ENCODE results near the gene ADAMTS17. TPM values are rescaled to one million over a fixed set of nuclear protein-coding genes. Genes with fewer than 3 reads are reported as not detected.

The ADAMTS17 gene
- total RNA-seq, 1 donor from 2014 or later = 12.4 TPM

DNA sequence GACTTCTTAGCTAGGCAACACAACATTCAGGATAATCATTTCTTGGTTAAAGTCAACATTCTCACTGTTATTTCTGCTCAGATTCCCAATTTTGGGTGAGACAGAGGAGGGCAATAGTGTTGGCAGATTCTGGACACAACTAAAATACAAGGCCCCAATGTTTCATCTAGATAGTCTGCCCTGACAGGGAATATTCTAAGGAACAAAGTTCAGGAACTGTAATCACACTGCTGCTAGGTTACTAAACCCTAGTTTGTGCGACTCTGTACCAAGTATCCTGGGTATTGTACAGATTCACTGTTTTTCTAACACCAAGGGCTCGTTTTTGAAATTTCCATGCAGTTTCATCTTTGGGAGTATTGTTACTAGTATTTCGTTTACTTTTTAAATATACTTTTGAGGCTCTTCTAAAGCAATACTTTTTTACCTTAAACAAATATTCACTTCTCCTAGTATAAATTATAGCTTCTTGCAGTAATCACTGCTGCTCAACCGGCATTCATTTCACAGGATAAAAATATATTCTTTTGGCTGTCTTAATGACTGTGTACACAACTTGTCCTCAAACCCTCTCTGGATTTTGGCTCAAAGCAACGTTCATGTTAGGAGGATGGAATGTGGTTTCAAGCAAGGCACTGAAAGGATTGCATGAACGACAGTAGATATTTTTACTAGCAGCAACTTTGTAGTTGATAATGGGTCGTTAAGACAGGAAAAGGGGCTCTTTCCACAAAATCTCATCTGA, 167.4 kb downstream of the ADAMTS17 start:
- no peak for DNase-seq

DNA sequence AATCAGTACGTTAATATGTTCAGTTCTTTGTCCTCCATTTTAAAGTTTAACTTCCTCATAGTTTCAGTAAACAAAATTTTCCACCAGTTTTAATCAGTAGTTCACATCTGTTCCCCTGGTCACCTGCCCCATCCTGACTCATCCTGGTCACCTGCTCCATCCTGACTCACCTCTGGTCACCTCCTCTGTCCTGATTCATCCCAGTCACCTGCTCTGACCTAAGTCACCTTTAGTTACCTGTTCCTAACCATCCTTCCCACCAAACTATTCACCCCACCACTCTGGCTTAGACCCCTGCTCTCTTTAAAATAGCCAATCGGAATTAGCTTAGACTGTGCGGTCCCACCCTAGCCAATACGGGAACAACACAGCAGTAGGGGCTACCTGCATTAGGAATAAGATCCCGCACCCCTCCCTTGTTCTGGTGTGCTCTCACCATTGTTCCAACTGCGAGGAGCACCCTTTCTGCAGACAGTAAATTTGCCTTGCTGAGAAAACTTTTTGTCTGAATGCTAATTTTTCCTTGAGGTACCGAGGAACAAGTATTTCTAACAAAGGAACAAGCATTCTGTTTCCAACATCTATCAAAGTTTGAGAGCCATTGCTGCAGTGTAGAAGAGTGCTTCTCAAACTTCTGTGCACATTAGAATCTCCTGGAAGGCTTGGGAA, 169.3 kb downstream of the ADAMTS17 start:
- DNase-seq = no peak

DNA sequence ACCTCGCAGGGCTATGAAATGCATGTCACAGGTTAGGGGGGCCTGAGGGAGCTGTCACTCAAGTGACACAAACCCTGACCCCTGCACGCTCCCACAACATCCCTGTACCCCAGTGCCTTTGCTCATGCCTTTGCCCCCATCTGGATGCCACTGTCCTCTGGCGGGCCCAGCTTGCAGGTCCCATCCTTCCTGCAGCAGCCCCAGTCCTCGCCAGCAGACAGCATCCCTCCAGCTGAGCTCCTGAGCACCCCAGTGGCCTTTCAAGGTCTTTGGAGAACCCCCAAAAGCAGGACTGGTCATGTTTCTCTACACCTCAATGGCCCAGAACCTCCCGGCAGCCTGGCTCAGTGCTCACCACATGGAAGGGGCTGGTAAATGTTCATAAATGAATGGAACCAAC, 170.4 kb downstream of the ADAMTS17 start:
- no peak for DNase-seq

DNA sequence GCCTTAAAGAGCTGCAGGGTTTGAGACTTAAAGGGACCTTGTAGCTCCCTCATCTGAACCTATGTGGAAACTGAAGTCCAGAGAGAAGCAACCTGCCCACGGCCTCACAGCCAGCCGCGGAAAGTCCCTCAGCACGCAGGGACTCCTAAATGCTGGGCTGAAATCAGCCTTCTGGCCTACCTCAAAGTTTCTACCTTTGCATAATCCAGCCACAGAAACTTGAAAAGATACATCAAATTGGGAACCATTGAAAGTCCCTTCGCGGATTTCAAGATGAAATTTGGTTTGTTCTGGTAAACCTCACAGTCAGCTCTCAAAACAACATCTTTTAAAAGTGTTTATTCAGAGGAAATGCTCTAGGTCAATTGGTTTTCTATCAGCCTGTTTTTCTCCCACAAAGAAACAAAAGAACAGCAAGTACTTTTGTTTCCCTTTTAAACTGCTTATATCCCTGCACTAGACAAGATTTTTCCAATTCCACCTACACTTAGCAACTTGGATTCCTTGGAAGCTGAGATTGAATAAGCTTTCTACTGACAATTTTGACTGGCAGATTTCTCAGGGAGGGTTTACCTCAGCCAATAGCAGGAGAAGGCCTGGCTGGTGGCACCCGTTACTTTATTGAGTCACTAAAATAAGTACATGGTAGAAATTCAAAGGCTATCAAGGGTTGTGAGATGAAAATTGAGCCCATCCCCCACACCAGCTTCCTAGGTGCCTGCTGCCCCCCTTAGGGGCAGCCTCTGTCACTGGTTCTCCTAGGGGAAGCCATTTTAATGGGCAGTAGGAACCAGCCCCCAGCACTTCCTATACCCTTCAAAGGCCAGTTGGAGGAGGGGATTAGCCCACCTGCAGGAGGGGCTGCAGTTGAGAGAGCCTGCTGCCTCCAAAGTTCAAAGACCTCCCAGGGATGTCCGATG, 171.2 kb downstream of the ADAMTS17 start:
- peak; percentile 53 for DNase-seq

DNA sequence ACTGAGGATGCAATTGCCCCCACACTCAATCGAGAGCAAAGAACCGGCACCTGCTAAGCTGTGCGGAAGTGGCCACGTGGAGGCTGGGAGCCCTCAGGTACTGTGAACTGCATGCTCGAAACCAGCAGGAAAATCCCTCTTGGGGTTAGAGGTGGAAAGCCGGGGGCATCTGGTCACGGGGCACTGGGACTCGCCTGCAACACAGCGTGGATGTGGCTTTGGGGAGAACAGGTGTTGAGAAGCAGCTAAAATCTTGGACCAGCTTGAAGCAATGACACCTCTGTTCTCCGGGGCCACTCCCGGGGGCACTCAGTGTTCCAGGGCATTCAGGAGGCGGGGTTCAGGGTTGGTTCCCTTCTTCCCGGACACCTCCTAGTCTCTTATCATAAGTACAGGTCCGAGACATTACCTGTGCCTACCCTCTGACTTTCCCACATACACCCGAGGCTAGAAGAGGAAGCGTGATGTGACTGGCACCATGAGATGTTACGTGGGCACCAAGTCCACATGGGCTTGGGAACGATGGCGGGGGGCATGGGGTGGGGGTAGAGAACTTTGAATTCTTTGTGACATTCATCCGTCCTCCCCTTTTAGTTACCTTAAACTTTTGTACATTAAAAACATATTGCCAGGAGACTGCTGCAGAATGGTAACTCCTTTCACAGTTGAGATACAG, 172.0 kb downstream of the ADAMTS17 start:
- no peak for DNase-seq

DNA sequence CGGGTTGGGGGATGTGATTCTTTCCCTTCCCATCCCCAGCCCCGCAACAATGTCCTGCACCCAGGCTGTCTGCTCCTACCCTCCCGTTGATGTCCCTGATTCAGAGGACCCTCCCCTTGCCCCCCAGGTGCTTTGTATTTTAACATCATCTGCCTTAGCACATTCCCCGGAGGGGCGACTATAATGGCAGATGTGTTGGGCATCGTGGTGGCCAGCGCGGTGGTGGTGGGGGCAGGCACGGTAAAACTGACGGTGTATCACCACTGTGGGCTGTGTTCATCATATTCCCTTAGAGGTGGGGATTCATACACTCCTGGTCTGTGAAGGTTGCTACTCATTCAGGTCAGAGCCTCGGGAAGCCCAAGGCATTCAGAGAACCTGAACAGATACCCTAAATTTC, 173.0 kb downstream of the ADAMTS17 start:
- DNase-seq = no peak

DNA sequence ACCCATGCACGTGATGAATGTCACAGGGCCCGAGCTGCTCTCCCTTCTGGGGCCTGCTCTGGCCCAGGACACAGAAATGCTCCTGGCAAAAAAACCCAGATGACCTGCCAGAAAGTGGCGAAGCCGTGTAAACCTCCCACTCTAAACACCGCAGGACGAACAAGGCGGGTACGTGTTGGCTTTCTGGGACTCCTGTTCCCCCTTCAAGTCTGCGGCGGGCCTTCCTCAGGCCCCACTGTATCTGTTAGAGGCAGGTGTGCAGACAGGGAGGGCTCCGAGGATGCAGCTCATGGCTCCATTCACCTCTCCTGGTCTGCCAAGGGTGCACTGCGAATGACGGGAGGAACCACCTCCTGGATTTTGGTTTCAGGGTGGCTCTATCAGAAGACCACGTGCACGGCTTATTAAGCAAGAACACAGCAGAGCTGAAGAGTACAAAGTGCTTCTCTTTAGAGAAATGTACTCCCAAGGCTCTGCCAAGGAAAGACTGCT, 173.8 kb downstream of the ADAMTS17 start:
- no peak for DNase-seq

DNA sequence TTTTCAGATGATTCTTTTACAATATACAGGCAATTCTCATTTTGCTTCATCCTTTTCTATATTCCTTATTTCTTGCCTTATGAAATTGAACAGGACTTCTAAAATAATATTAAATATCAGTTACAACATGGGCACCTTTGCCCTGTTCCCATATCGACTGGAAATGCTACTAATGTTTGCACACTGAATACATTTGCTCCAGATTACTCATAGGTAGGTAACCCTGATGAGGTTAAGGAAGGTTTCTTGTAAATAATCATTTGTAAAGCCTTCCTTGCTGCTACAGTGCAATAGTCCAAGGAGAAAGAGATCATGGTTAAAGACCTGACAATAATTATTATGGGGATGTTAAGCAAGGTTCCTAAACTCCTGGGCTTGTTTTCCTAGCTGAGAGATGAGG, 175.5 kb downstream of the ADAMTS17 start:
- DNase-seq = no peak

DNA sequence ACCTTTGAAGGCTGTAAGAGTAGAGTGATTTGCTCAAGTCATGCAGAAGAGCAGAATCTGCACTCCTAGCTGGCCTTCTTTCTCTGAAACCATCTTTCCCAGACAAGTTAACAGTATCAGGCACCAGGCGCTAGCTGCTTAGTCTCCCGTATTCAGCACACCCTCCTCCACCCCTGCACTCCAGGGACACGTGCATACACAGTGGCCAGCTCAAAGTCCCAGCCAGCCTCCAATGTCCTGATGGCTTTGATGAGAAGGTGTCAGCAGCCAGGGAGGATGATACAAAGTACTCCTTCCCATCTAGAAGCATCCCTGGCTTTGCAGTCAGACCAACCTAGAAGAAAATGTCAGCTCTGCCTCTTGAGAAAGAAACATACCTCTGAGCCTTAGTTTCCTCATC, 177.8 kb downstream of the ADAMTS17 start:
- no peak for DNase-seq

DNA sequence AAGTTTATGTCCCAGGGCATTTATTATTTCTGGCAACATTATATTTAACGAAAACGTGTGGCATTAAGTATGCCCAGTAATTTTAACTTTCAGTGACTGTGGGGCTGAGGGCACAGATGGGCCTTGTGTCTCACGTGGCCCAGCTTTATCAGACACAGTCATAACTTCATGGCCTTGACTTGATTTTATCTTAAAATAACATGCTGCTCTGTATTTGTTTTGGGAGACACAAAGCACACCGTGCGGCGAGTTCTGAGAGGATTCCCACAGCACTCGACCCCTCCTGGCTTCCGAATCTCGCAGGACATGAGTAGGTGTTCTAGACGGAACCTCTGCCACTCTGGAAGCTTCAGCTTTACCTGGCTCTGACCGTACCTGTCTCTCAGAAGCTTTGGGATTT, 180.8 kb downstream of the ADAMTS17 start:
- no peak for DNase-seq

DNA sequence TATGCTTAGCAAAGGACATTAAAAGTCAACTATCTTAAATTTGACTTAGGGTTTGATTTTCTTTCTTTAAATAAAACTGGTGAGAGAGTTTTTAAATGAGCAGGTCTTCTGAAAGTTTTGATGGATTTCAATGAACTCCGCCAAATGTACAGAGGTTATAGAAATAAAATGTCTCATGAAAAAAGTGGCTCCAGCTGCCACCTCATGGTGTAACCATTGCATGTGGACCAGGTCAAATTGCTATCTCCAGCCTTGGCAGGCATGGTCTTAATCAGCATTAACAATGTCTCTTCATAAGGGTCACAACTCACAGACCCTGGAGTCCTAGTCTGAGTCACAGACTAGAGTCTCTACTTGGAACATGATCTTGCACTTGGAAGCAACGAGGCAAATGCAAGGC, 182.3 kb downstream of the ADAMTS17 start:
- no peak for DNase-seq

DNA sequence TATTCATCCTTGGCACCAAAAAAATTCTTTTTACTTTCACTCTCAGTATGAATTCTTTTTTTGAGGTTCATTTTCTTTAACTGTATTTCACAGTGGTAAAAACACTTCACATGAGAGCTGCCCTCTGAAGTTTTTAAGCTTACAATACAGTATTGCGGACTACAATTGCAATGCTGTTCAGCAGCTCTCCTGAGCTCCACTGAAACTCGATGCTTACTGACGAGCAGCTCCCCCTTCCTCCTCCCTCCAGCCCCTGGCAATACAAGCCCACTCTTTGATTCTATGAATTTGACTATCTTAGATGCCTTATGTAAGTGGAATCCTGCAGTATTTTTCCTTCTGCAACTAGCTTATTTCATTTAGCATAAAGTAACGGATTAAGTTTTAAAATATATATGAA, 183.4 kb downstream of the ADAMTS17 start:
- peak; percentile 41 for DNase-seq

DNA sequence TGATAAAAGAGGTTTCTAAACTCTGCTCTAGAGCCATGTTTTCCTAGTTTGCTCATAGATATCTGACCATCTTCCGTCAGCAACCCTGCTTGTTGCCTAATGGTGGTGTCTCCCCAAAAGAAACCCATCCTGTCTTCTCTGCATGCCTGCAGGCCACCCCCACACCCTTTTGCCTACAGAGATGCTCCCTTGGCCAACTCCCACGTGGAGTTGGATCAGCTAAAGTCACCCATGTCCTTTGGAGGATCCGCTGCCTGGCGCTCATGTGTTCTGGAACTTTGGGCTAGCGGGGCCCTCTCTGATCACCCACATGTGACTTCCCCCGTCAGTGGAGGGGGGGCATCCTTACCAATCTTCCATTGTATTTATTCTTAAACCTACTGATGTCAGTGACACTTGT, 185.6 kb downstream of the ADAMTS17 start:
- DNase-seq = no peak

DNA sequence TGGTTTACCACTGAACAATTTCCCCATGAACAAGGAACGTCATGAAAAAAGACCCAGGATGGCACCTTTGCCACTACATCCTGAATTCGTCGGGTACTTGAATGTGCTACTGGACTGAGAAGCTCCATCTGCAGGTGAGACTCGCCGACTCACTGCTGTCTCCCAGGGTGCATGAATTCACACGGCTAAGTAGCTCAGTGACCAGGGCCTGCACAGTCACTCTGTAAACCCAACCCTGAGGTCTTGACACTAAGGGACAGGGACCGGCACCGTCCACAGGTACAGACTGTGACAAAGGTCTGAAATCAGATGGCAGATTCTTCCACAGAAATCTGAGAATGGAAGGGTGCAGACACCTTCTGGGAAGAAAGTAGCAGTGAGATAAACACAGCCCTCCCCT, 187.4 kb downstream of the ADAMTS17 start:
- DNase-seq = no peak

DNA sequence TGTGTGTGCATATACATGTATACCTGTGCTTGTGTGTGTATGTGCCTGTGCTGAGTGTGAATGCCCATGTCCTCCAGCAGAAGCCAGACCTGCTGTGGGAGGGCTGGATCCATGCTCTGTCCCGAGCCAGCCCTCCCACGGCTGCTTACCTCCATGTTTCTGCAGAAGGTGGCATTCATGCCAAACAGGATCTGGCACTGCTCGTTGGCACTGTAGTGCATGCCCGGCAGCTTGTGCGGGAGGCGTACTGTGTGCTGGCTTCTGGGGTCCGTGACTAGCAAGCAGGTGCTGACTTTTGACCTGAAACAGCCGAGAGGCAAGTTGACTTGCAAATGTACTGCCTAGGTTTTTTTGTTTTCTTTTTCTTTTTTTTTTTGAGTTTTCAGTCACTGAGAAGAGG, 189.3 kb downstream of the ADAMTS17 start:
- DNase-seq = no peak

DNA sequence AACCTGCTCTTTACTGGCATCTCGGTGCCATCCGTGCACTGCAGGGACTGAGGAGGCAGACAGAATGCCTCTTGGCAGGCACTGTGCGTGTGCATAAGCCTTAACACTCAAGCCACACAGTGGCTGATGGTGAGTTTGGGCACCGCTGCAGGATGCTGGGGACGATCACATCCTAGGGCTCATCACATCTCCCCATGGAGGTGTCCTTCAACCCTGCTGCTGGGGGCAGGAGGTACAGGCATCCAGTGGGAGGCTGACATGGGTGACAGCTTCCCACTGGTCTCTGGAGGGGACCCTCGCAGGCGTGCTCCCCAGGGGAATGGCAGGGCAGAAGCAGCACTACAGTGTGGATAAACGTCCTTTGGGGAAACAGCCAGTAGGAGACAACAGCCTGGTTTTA, 190.9 kb downstream of the ADAMTS17 start:
- no peak for DNase-seq

DNA sequence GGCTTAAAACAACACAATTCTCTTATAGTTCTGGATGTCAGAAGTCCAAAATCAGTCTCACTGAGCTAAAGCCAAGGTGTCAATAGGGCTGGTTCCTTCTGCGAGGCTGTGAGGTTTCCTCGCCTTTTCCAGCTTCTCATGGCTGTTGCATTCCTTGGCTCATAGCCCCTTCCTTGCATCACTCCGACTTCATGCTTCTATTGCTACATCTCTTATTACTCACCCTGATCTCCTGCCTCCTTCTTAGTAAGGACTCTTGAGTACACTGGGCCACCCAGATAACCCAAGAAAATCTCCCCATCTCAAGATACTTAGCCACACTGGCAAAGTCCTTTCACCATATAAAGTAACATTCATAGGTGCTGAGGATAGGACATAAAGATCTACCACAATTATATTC, 193.9 kb downstream of the ADAMTS17 start:
- no peak for DNase-seq

DNA sequence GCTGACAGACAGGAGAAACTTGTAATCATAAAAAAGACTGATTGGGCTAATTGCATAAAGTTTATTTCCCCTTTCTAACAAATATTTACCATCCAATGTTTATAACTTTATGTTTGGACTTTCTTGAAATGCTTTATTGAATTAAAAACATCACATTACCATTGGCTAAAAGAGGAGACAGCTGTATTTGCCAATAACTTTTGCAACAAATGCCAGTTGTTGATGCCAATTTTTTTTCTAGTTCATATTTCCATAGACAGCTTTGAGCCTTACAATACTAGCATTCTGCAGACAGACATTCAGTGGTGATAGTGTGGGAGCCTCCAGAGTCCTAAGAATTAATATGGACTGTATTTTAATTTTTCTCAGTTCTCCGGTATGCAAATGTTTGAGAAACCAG, 198.4 kb downstream of the ADAMTS17 start:
- peak; percentile 73 for DNase-seq

DNA sequence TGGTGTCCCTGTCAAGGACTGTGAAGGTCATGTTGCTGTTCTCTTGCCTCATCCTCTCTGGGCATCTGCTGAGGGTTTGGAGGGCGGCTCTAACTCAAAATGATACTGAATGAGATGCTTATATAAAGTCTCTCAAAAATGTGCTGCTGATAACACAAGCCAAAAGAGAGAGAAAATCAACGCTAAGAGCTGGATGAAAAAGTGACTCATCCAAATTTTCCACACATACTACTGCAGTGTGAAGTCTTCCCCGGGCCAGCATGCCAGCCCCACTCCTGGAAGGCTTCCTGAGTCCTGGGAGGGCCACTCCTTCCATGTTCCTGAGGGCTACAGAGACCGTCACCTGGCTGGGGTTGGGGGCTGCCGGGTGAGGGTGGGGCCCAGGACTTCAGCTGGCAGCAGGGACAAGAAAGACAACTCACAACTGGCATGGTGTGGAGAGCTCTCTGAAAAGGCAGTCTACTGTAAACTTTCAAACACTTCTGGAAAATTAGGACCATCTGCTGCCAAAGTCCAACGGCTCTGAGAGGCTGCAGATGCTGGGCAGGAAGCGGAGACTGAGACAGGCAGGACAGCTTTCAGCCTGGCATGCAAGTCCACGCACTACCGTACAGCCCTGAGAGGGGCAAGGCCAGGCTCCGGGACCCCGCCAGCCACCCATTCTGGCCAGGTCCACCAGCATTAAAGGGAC, 200.3 kb downstream of the ADAMTS17 start:
- peak; percentile 87 for DNase-seq

DNA sequence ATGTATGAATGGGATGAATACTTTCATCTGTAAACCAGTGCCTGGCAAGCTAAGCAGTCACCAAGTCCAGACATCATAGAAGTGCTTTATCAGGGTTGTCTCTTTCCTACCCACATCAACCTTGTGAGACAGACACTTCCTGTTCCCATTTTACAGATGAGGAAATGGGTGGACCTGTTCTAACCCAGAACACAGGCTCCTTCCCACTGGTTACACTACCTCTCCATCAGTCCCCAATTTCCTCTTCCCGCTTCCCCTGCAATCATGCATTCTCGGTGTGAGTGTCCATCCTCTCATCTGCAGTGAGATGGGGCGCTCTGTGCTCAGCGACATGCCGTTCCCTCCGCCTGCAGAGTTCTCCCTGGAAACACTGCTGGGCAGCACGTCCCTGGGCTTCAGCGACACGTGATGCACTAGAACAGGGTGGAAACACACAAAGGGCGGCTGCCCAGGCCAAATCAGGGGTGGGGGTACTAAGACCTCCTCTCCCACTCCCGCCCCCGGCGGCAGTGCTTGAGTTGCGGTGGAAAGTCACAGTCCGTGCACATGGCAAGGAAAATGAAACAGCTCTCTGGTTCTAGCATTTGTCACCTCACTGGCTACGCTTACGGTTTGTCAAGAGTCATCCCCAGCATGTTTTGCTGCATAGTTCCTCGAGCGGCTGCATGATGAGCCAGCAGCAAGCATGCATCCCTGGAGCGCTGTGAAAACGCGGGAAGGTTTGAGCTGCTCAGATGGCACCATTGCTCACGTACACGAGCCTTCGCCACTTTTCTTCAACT, 201.1 kb downstream of the ADAMTS17 start:
- no peak for DNase-seq

DNA sequence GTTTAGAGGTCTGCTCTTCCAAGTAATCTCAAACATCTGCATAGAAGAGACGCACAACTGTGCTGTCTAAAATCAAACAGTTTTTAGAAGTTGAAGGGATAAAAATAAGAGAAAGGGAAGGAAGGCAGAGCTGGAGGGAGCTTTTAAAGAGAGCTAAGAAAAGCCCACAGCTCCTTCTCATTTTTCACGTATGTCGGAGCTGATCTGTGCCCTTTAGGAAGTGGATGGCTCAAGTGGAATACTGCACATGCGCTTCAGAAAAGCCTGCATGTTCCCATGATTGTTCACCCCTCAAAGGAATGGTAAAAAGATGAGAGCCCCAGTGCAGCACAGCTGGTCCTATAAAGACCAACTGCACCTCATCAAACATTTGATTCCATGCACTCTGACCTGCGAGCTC, 207.2 kb downstream of the ADAMTS17 start:
- DNase-seq = no peak

All from tongue (tissue), 2 donors.